Thoracic aorta (tissue), 2 donors: ENCODE results near the gene PARK7. TPM values are rescaled to one million over a fixed set of nuclear protein-coding genes. Genes with fewer than 3 reads are reported as not detected.

Experiments
- ATAC-seq: fragments of 150-250 bp; one replicate; pipeline ENCODE4 v1.8.0; 2017; ENCODE audit warnings: low read depth; ENCODE audit not compliant: insufficient number of reproducible peaks, low FRiP score
- DNase-seq: peaks from one replicate; pipeline ENCODE4 v3.0.0-alpha.2; 2020; ENCODE audit warnings: low spot score
- H3K27ac ChIP-seq, 2 donors: fragments of 200-600 bp; sonication (generic); 1 replicate in 1 of 2; 2 replicates in 1 of 2; pipeline ENCODE4 v1.5.1; 2016; ENCODE audit warnings: mild to moderate bottlenecking in 2 of 2, moderate library complexity in 2 of 2
- H3K27me3 ChIP-seq: fragments of 200-600 bp; sonication (generic); replicated peaks from 2 replicates; pipeline ENCODE4 v1.6.0; 2016; ENCODE audit warnings: mild to moderate bottlenecking; ENCODE audit not compliant: insufficient read depth
- H3K36me3 ChIP-seq: fragments of 200-600 bp; sonication (generic); one replicate; pipeline ENCODE4 v1.5.1; 2016
- H3K4me1 ChIP-seq, 2 donors: fragments of 200-600 bp; sonication (generic); 1 replicate in 1 of 2; 2 replicates in 1 of 2; pipeline versions ENCODE4 v1.5.1 to v1.6.0; 2016; ENCODE audit warnings: low read depth in 2 of 2, mild to moderate bottlenecking in 1 of 2; ENCODE audit not compliant: control insufficient read depth in 1 of 2
- H3K4me3 ChIP-seq: fragments of 200-600 bp; sonication (generic); 2 replicates; pipeline ENCODE4 v1.5.1; 2016; ENCODE audit warnings: mild to moderate bottlenecking
- H3K9me3 ChIP-seq: fragments of 200-600 bp; sonication (generic); 2 replicates; pipeline ENCODE4 v1.5.1; 2016
- total RNA-seq, 2 donors: library from RNA; depleted of rRNA; stranded (reverse); fragments of >200 nt; gene quantifications; one replicate each; pipeline versions ENCODE4 v1.1.0 to v1.2.3, GENCODE V29; 2016
- TF ChIP-seq, protein P1 (sequence below): fragments of 200-600 bp; sonication (generic); IDR thresholded peaks from one replicate; pipeline ENCODE4 v1.5.1; 2019; ENCODE audit warnings: antibody characterized with exemption

The PARK7 gene
- total RNA-seq, 2 donors from 2014 or later: 140 to 145 TPM

DNA sequence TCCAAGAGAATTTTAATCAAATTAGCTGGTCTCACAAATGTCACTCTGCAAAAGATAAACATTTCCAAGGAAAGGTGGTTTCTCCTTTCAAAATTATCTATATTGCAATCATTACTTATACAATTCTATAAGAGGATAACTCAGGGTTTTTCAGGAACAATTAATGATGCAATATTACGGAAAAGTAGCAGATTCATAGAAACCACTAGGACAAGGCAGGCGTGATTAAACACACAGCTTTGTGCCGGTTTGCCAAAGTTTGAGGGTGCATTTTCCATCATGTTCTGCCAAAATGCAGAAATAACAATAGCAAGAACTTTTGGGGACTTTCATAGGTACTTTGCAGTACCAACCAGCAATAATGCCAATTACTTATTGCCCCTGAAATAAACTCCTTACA is 21.5 kb upstream of the PARK7 start:
- Histone ChIP-seq H3K27ac (no peak overlapping the region), H3K27me3 (no peaks in the 10 kb centered on the region), H3K9me3 (no peaks in the 10 kb centered on the region), H3K4me3 (no peak overlapping the region), H3K36me3 (no peaks in the 10 kb centered on the region), H3K4me1 (peaks cover 18 to 34% of the 10 kb centered on the region in 2 donors)
- TF ChIP-seq, protein P1, sequence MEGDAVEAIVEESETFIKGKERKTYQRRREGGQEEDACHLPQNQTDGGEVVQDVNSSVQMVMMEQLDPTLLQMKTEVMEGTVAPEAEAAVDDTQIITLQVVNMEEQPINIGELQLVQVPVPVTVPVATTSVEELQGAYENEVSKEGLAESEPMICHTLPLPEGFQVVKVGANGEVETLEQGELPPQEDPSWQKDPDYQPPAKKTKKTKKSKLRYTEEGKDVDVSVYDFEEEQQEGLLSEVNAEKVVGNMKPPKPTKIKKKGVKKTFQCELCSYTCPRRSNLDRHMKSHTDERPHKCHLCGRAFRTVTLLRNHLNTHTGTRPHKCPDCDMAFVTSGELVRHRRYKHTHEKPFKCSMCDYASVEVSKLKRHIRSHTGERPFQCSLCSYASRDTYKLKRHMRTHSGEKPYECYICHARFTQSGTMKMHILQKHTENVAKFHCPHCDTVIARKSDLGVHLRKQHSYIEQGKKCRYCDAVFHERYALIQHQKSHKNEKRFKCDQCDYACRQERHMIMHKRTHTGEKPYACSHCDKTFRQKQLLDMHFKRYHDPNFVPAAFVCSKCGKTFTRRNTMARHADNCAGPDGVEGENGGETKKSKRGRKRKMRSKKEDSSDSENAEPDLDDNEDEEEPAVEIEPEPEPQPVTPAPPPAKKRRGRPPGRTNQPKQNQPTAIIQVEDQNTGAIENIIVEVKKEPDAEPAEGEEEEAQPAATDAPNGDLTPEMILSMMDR: no peak
- DNase-seq: no peak
- ATAC-seq: no peak

DNA sequence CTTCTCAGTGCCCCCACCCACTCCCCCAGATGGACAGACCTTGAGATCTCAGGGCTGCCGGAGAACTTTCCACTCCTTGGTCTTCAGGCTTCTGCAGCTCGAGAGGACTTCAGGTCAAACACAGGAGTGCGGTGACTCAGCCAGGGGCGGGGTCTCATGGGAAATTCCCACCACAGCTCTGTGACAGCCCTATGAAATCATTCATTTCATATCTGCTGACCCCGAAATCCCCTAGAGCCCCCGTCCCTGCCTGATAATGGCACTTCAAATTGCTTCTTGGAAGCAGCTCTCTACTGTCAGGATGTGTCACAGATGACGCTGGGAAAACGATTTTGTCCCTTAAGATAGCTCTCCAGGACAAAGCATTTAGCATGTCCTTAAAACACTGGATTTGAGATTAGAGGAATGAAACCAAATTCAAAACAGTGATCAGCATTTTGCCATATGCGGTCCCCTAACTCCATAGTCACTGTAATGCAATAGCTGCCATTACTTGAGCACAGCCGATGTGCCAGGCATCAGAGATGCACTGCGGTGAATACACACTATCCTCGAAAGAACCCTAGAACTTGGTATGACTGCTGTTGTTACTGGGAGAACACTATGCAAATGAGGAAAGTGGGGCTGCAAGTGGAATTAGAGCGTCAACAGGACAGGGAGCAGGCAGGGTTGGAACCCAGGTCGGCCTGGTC is 20.6 kb upstream of the PARK7 start, which contains the start of gene TNFRSF9:
Gene TNFRSF9, minus strand, starts transcription at position 95 of the 692 bp plus-strand sequence. CDS start 845 bp downstream, outside the sequence.
- H3K4me3 ChIP-seq: peak within 1 kb of the TSS; percentile 69
- H3K9me3 ChIP-seq: no peaks in the 10 kb centered on the region
- ATAC-seq: no peak
- TF ChIP-seq, protein P1: no peak
- no peaks in the 10 kb centered on the region for H3K36me3 ChIP-seq
- peak within 1 kb of the TSS in 1 of 2 donors; percentile 45 for H3K27ac ChIP-seq
- H3K4me1 ChIP-seq: peaks cover 18 to 34% of the 10 kb centered on the region in 2 donors
- no peaks in the 10 kb centered on the region for H3K27me3 ChIP-seq
- DNase-seq: no peak

DNA sequence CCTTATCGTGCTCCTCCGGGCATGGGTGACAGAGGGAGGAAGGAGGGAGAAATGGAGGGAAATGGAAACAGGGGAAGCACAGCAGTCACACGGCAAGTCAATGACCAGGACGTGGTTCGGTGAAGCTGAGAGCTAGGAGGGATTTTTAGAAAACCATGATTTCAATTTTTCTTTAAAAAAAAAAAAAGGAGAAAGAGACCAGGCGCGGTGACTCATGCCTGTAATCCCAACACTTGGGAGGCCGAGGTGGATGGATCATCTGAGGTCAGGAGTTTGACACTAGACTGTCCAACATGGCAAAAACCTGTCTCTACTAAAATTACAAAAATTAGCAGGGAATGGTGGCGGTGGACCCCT is 20.1 kb upstream of the PARK7 start:
- H3K4me3 ChIP-seq: peak overlapping the region; percentile 69
- no peaks in the 10 kb centered on the region for H3K27me3 ChIP-seq
- H3K9me3 ChIP-seq: no peaks in the 10 kb centered on the region
- TF ChIP-seq, protein P1: no peak
- H3K36me3 ChIP-seq: no peaks in the 10 kb centered on the region
- no peak for DNase-seq
- peaks cover 18 to 34% of the 10 kb centered on the region in 2 donors for H3K4me1 ChIP-seq
- no peak for ATAC-seq
- peak overlapping the region in 1 of 2 donors; percentile 45 for H3K27ac ChIP-seq

DNA sequence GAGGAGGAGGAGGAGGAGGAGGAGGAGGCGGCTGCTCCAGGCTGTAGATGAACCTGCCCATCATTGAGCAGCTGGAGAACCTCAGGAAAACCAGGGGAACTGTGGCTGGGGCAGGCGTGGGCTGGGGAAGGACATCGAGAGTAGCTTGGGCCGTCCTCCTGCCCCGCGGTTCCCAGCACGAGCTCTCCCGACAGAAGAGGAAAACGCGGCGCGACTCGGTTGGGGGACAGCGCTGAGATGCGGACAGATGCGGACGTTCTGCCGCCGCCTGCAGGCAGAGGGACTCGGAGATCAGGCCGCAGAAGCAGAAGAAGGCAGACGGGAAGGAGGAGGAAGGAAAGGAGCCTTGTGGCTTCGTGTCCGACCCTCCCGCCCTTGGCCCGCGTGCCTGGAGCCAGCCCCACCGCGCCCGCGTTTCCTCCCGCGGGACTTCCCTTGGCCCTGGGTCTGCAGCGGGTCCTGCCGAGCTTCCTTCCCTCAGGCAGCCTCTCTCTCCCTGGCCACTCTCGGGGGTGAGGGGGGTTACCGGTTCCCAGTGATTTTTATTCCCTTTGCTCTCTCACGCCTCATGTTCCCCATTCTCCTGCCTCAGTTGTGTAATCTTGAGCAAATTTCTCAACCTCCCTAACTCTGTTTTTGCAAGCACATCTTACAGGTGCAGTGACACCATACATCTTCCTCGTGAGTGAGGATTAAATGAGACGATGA is 19.1 kb upstream of the PARK7 start:
- Histone ChIP-seq H3K36me3 (no peaks in the 10 kb centered on the region), H3K4me1 (peaks cover 18 to 34% of the 10 kb centered on the region in 2 donors), H3K4me3 (peak overlapping the region; percentile 69), H3K9me3 (no peaks in the 10 kb centered on the region), H3K27ac (peak overlapping the region in 1 of 2 donors; percentile 45), H3K27me3 (no peaks in the 10 kb centered on the region)
- DNase-seq (no peak), ATAC-seq (no peak)
- TF ChIP-seq, protein P1: peak; percentile 48

DNA sequence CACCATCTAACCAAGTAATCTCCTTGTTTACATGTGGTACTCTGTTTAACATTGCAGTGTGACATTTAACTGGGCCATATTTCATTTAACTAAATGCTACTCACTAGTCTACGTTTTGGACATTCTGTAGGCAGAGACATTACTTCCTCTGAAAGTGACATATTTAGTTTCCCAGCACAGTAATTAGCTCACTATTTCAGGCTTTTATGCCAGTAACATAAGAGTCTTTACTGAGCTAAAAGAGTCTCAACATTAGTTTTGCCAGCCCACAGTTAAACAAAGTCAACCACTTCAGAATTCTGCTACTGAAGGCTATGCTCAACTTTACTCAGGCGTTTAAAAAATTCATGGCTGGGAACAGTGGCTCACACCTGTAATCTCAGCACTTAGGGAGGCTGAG is 18.3 kb upstream of the PARK7 start:
- Histone ChIP-seq H3K27me3 (no peaks in the 10 kb centered on the region), H3K9me3 (no peaks in the 10 kb centered on the region), H3K36me3 (no peaks in the 10 kb centered on the region), H3K27ac (no peak overlapping the region), H3K4me1 (peaks cover 18 to 34% of the 10 kb centered on the region in 2 donors), H3K4me3 (no peak overlapping the region)
- DNase-seq: no peak
- TF ChIP-seq, protein P1: no peak
- no peak for ATAC-seq
